Adrenal gland (tissue), 12 donors: Measurements from ENCODE around the gene SCAF1. TPM values are rescaled to one million over a fixed set of nuclear protein-coding genes. Genes with fewer than 3 reads are reported as not detected.

Experiments used
- DNase-seq, 7 donors: peaks; one replicate each; pipeline ENCODE4 v3.0.0-alpha.2; 2019 to 2020
- H3K27ac ChIP-seq, 5 donors: fragments of 200-600 bp; sonication (generic) in 4 of 5; 1 replicate in 3 of 5; 2 replicates in 2 of 5; pipeline versions ENCODE4 v1.5.1 to v1.8.0; 2016 to 2020; ENCODE audit warnings: mild to moderate bottlenecking in 1 of 5
- H3K27me3 ChIP-seq: fragments of 200-600 bp; 2 replicates; pipeline ENCODE4 v1.8.0; 2021
- H3K36me3 ChIP-seq, 2 donors: fragments of 200-600 bp; replicated peaks in 1 of 2; 1 replicate in 1 of 2; 2 replicates in 1 of 2; pipeline versions ENCODE4 v1.5.1 to v1.8.0; 2018 to 2022
- H3K4me1 ChIP-seq, 2 donors: fragments of 200-600 bp; replicated peaks in 1 of 2; 1 replicate in 1 of 2; 2 replicates in 1 of 2; pipeline versions ENCODE4 v1.5.1 to v1.8.0; 2018 to 2021
- H3K4me3 ChIP-seq, 4 donors: fragments of 200-600 bp; sonication (generic) in 3 of 4; one replicate each; pipeline ENCODE4 v1.5.1; 2016 to 2018
- H3K9me3 ChIP-seq, 3 donors: fragments of 200-600 bp; sonication (generic) in 1 of 3; replicated peaks in 1 of 3; 1 replicate in 2 of 3; 2 replicates in 1 of 3; pipeline versions ENCODE4 v1.5.1 to v1.8.0; 2016 to 2021
- CTCF ChIP-seq, 6 experiments: fragments of 450-650 bp in 4 of 6; fragments of 200-600 bp in 2 of 6; sonication (generic) in 1 of 6; IDR thresholded peaks; 1 replicate in 5 of 6; 2 replicates in 1 of 6; pipeline versions ENCODE4 v1.5.1 to v1.8.0; 2016 to 2021; ENCODE audit warnings: antibody characterized with exemption in 6 of 6, mild to moderate bottlenecking in 2 of 6, moderate library complexity in 1 of 6
- POLR2A ChIP-seq, 2 donors: fragments of 450-650 bp; IDR thresholded peaks; one replicate each; pipeline ENCODE4 v1.6.1; 2017; ENCODE audit warnings: antibody characterized with exemption in 2 of 2, mild to moderate bottlenecking in 2 of 2, moderate library complexity in 1 of 2
- WGBS, 4 donors: extraction: QIAGEN DNeasy Blood & Tissue Kit in 2 of 4; methylation state at CpG; one replicate each; pipeline versions ENCODE4 v1.1.5 to v1.1.7; 2013 to 2017; 5-methylcytosine and 5-hydroxymethylcytosine counted together
- intact Hi-C, 2 donors: fragments of 100-400 bp; cut with DNase I; formaldehyde crosslinking; loops; one replicate each; pipeline versions ENCODE4 v1.14.1 to v1.15.0; 2022 to 2023
- polyA plus RNA-seq, 3 donors: library from polyadenylated mRNA; stranded (reverse); fragments of 200-250 nt in 2 of 3; fragments of 350-450 nt in 1 of 3; fragmentation: Illumina TruSeq in 1 of 3; extraction: RNeasy Lipid Tissue Mini Kit (QIAGEN cat#74804) in 1 of 3; gene quantifications; one replicate each; pipeline ENCODE4 v1.2.3, GENCODE V29; 2013 to 2014
- total RNA-seq, 9 donors: library from RNA; depleted of rRNA in 4 of 9; stranded (reverse); fragments of >200 nt in 4 of 9; fragments of 120-200 nt in 1 of 9; fragmentation: NEBNext Ultra II Directional in 1 of 9; extraction: Animal tissue kit (Norgen Biotek cat#: 25700) in 1 of 9; gene quantifications; one replicate each; pipeline versions ENCODE4 v1.1.0 to v1.2.4, GENCODE V29; 2013 to 2023
- donor health status: healthy with polysubstance abuse.
- donor health status: Bipolar disorder and iron deficiency.
- donor health status: DM: yes; HTN: yes; CAD: no.
- donor health status: DM: no; HTN: no; CAD: no.
- donor health status: DM: no; HTN: no; CAD: no.
- donor health status: DM: yes; HTN: yes; CAD: no.

The SCAF1 gene
- total and polyA plus RNA-seq, 12 donors: 4.2 to 81.3 (median 39.0) TPM

DNA sequence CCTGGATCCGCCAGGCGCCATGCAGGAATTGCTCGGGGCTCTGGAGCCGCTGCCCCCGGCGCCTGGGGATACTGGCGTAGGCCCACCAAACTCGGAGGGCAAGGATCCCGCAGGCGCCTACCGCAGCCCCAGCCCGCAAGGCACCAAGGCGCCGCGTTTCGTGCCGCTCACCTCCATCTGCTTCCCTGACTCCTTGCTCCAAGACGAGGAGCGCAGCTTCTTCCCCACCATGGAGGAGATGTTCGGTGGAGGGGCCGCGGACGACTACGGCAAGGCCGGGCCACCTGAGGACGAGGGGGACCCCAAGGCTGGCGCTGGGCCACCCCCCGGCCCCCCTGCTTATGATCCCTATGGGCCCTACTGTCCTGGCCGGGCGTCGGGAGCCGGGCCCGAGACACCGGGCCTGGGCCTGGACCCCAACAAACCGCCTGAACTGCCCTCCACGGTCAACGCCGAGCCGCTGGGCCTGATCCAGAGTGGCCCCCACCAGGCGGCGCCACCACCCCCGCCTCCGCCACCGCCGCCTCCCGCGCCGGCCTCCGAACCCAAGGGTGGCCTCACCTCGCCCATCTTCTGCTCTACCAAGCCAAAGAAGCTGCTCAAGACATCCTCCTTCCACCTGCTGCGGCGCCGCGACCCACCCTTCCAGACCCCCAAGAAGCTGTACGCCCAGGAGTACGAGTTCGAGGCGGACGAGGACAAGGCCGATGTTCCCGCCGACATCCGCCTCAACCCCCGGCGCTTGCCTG lies 44.9 kb upstream of the SCAF1 start:
- no peak for DNase-seq
- no peak overlapping the region for H3K27ac ChIP-seq
- TF ChIP-seq POLR2A (IDR thresholded peaks at IDR 0.05): no peak
- TF ChIP-seq CTCF (IDR thresholded peaks at IDR 0.05): no peak
- intact Hi-C loops: loop anchor here in 1 of 2 donors (5.0 kb wide), 1 partner anchor 35 kb away; no protein-coding TSS in a partner anchor
- no peak overlapping the region for H3K4me3 ChIP-seq
- 95 to 97% (median 96%) methylated on average over 47 to 65 of the region's 65 CpGs for WGBS, 4 donors
- H3K4me1 ChIP-seq: peaks cover 9 to 18% of the 10 kb centered on the region in 2 donors
- H3K36me3 ChIP-seq: peaks cover 0 to 82% of the 10 kb centered on the region in 2 donors
- H3K9me3 ChIP-seq: no peaks in the 10 kb centered on the region
- H3K27me3 ChIP-seq: no peaks in the 10 kb centered on the region

DNA sequence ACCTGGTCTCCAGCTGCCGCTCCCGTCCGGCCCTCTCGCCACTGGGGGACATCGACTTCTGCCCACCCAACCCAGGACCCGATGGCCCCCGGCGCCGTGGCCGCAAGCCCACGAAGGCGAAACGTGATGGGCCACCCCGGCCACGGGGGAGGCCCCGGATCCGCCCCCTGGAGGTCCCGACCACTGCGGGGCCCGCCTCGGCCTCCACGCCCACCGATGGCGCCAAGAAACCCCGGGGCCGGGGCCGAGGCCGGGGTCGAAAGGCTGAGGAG lies 44.4 kb upstream of the SCAF1 start:
- H3K27ac ChIP-seq: no peak overlapping the region
- no peaks in the 10 kb centered on the region for H3K9me3 ChIP-seq
- H3K36me3 ChIP-seq: peaks cover 0 to 87% of the 10 kb centered on the region in 2 donors
- no peaks in the 10 kb centered on the region for H3K27me3 ChIP-seq
- WGBS, 4 donors: 91 to 97% (median 94%) methylated on average over 20 to 29 of the region's 29 CpGs
- no peak for TF ChIP-seq POLR2A (IDR thresholded peaks at IDR 0.05)
- no peak overlapping the region for H3K4me3 ChIP-seq
- H3K4me1 ChIP-seq: peaks cover 6 to 15% of the 10 kb centered on the region in 2 donors
- no peak for DNase-seq
- intact Hi-C loops: loop anchor here in 1 of 2 donors (5.0 kb wide), 1 partner anchor 35 kb away; no protein-coding TSS in a partner anchor

DNA sequence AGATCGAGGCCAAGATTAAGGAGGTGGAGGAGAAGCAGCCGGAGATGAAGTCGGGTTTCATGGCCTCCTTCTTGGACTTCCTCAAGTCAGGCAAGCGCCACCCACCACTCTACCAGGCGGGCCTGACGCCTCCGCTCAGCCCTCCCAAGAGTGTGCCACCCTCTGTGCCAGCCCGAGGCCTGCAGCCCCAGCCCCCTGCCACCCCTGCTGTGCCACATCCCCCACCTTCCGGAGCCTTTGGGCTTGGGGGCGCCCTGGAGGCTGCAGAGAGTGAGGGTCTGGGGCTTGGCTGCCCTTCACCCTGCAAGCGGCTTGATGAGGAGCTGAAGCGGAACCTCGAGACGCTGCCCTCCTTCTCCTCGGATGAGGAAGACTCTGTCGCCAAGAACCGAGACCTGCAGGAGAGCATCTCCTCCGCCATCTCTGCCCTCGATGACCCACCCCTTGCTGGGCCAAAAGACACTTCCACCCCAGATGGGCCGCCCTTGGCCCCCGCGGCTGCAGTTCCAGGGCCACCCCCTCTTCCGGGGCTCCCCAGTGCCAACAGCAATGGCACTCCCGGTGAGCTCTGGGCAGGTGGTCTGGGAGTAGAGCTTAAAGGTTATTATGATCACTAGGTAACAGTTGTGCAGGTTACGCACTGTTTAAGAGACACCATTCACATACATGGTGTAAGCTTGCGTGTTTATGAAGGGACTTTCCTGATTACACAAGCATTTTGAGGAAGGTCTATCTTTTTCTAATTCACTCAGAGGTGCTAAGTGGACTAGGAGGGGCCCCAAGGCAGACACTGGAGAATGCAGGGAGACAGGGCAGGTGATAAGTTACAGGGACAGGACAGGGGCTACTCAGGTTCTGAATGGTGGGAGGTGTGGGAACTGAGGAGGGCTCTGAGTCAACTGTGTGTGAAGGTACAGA lies 42.4 kb upstream of the SCAF1 start:
- TF ChIP-seq CTCF (IDR thresholded peaks at IDR 0.05): no peak
- no peak for TF ChIP-seq POLR2A (IDR thresholded peaks at IDR 0.05)
- peaks cover 0 to 95% of the 10 kb centered on the region in 2 donors for H3K36me3 ChIP-seq
- WGBS, 4 donors: 92 to 95% (median 93%) methylated on average over 12 to 26 of the region's 26 CpGs

GRCh38 chr19:49601482-49602038 lies 40.4 kb upstream of the SCAF1 start:
- no peaks in the 10 kb centered on the region for H3K27me3 ChIP-seq

More for the DNA sequence above, 42.4 kb upstream of the SCAF1 start:
- no peak overlapping the region for H3K4me3 ChIP-seq
- no peak overlapping the region for H3K27ac ChIP-seq
- no peak for DNase-seq
- intact Hi-C loops: loop anchor here in 1 of 2 donors (5.0 kb wide), 1 partner anchor 33 kb away; no protein-coding TSS in a partner anchor
- no peaks in the 10 kb centered on the region for H3K27me3 ChIP-seq
- H3K4me1 ChIP-seq: no peaks in the 10 kb centered on the region
- no peaks in the 10 kb centered on the region for H3K9me3 ChIP-seq

More at GRCh38 chr19:49601482-49602038, 40.4 kb upstream of the SCAF1 start:
- WGBS, 4 donors: 94 to 96% (median 95%) methylated on average over 19 to 37 of the region's 38 CpGs
- TF ChIP-seq POLR2A (IDR thresholded peaks at IDR 0.05): no peak
- no peak for TF ChIP-seq CTCF (IDR thresholded peaks at IDR 0.05)
- Histone ChIP-seq H3K27ac (no peak overlapping the region), H3K36me3 (peaks cover 0 to 88% of the 10 kb centered on the region in 2 donors), H3K9me3 (no peaks in the 10 kb centered on the region), H3K4me1 (no peaks in the 10 kb centered on the region), H3K4me3 (no peak overlapping the region)
- intact Hi-C loops: no loop called here
- no peak for DNase-seq
